ENCODE data around the gene VWA5B2. TPM values are rescaled to one million over a fixed set of nuclear protein-coding genes. Genes with fewer than 3 reads are reported as not detected.

The VWA5B2 gene
- total and polyA plus RNA-seq, 2 of the 13 experiments (the other 11 are each of a cell fraction or from before 2014, with no cell fraction given) = 0.03 to 0.04 TPM

DNA sequence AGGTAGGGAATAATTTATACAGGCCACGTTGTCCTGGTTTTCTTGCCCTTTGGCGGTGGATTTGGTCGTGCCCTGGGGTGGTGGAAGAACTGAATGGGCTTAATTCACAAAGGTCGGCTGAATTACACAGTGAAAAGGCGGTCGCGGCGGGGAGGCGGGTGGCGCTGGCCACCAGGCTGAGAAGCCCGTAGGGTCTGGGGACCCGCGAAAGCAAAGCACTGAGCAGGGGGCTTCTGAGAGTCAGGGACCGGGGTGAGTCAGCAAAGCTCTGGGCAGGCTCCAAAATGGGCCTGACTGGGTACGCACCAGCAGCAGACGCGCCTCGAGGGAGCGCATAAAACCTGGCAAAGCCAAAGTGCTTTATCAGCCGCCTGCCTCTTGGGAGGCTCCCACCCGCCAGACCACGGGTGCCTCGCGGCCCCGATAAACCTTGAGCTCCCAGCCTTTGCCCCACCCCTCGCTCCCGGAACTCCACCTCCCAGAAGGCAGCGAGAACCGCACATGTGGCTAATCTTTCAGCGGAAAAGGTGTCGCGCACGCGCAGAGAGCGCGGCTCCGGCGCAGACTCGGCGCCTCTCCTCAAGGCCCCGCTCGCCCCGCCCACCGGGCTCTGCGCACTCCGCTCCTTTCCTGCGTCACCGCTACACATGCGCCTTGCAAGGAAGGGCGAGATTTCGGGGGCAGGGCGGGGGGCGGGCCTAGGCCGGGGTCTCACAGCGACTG, 43.8 kb upstream of the VWA5B2 start (continued):
- TF ChIP-seq AKAP8 (CRISPR knock-in tag; IDR thresholded peaks at IDR 0.05) (peak; percentile 94), SOX6 (IDR thresholded peaks at IDR 0.05) (no peak), SOX6 (CRISPR knock-in tag; IDR thresholded peaks at IDR 0.05) (peak; percentile 50; the same call in 1 of the 2 replicates), PTBP1 (IDR thresholded peaks at IDR 0.05; ENCODE audit: low read depth, low read length, poor library complexity, severe bottlenecking) (peak; percentile 68), ZNF510 (CRISPR knock-in tag; IDR thresholded peaks at IDR 0.05; ENCODE audit: low read depth) (0 out of 2 replicates have a peak, but pooled peaks have one; percentile 38), ZNF275 (CRISPR knock-in tag; IDR thresholded peaks at IDR 0.05; ENCODE audit: borderline replicate concordance) (0 out of 2 replicates have a peak, but pooled peaks have one; percentile 39), MXI1 (IDR thresholded peaks at IDR 0.05; ENCODE audit: borderline replicate concordance, low read depth, low read length) (peak; percentile 94; the same call in 1 of the 3 replicates), SP1 (IDR thresholded peaks at IDR 0.05) (no peak), SP1 (CRISPR knock-in tag; IDR thresholded peaks at IDR 0.05) (peak; percentile 80), SIN3B (IDR thresholded peaks at IDR 0.05; ENCODE audit: low read length) (0 out of 2 replicates have a peak, but pooled peaks have one; percentile 0), CBX1 (IDR thresholded peaks at IDR 0.05; ENCODE audit: low read depth) (peak; percentile 18), ZNF792 (CRISPR knock-in tag; IDR thresholded peaks at IDR 0.05) (peak; percentile 58; the same call in 1 of the 2 replicates), TBX2 (CRISPR knock-in tag; IDR thresholded peaks at IDR 0.05; ENCODE audit: borderline replicate concordance) (peak; percentile 95), ZNF879 (CRISPR knock-in tag; IDR thresholded peaks at IDR 0.05) (0 out of 2 replicates have a peak, but pooled peaks have one; percentile 77), KDM5B (CRISPR knock-in tag; IDR thresholded peaks at IDR 0.05; ENCODE audit: borderline replicate concordance) (0 out of 2 replicates have a peak, but pooled peaks have one; percentile 71), KDM2A (CRISPR knock-in tag; IDR thresholded peaks at IDR 0.05; ENCODE audit: borderline replicate concordance, low read depth) (peak; percentile 98), TFDP2 (CRISPR knock-in tag; IDR thresholded peaks at IDR 0.05) (peak; percentile 71), KAT8 (CRISPR knock-in tag; IDR thresholded peaks at IDR 0.05) (peak; percentile 77), ZNF12 (CRISPR knock-in tag; IDR thresholded peaks at IDR 0.05) (no peak), ZNF883 (CRISPR knock-in tag; IDR thresholded peaks at IDR 0.05; ENCODE audit: not compliant biosample characterization) (peak; percentile 48), SAP130 (CRISPR knock-in tag; IDR thresholded peaks at IDR 0.05; ENCODE audit: low read depth) (peak; percentile 74; the same call in 1 of the 2 replicates), SAFB2 (CRISPR knock-in tag; IDR thresholded peaks at IDR 0.05; ENCODE audit: borderline replicate concordance, low read depth) (peak; percentile 44; the same call in 1 of the 2 replicates)
- TF ChIP-seq, protein P1, sequence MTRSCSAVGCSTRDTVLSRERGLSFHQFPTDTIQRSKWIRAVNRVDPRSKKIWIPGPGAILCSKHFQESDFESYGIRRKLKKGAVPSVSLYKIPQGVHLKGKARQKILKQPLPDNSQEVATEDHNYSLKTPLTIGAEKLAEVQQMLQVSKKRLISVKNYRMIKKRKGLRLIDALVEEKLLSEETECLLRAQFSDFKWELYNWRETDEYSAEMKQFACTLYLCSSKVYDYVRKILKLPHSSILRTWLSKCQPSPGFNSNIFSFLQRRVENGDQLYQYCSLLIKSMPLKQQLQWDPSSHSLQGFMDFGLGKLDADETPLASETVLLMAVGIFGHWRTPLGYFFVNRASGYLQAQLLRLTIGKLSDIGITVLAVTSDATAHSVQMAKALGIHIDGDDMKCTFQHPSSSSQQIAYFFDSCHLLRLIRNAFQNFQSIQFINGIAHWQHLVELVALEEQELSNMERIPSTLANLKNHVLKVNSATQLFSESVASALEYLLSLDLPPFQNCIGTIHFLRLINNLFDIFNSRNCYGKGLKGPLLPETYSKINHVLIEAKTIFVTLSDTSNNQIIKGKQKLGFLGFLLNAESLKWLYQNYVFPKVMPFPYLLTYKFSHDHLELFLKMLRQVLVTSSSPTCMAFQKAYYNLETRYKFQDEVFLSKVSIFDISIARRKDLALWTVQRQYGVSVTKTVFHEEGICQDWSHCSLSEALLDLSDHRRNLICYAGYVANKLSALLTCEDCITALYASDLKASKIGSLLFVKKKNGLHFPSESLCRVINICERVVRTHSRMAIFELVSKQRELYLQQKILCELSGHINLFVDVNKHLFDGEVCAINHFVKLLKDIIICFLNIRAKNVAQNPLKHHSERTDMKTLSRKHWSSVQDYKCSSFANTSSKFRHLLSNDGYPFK (CRISPR knock-in tag; IDR thresholded peaks at IDR 0.05; ENCODE audit: borderline replicate concordance) = peak; percentile 43; the same call in 1 of the 2 replicates
- TF ChIP-seq, protein P2, sequence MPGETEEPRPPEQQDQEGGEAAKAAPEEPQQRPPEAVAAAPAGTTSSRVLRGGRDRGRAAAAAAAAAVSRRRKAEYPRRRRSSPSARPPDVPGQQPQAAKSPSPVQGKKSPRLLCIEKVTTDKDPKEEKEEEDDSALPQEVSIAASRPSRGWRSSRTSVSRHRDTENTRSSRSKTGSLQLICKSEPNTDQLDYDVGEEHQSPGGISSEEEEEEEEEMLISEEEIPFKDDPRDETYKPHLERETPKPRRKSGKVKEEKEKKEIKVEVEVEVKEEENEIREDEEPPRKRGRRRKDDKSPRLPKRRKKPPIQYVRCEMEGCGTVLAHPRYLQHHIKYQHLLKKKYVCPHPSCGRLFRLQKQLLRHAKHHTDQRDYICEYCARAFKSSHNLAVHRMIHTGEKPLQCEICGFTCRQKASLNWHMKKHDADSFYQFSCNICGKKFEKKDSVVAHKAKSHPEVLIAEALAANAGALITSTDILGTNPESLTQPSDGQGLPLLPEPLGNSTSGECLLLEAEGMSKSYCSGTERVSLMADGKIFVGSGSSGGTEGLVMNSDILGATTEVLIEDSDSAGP (CRISPR knock-in tag; IDR thresholded peaks at IDR 0.05; ENCODE audit: borderline replicate concordance) = peak; percentile 81; the same call in 1 of the 2 replicates

Data from HepG2 (cell line).